ENCODE data around the gene LRRC2.

DNA sequence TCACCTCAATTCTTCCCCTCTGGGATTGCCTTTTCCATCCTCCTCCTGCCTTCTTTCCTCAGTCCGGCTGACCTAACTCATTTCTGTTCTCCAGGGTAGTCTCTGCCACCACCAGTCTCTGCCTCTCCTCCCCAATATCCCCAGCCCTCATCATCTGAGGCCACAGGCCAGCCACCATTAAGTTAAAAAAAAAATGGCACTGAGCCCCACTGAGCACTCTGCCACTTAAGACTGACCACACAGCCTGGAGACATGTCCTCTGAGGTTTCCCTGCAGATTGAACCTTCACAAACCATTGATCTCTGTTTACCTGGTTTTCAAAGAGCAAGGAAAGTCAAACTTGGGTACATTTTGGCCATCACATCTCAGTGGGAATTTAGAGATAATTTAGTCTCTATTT is 13.6 kb downstream of the LRRC2 start:
- TF ChIP-seq, protein P1, sequence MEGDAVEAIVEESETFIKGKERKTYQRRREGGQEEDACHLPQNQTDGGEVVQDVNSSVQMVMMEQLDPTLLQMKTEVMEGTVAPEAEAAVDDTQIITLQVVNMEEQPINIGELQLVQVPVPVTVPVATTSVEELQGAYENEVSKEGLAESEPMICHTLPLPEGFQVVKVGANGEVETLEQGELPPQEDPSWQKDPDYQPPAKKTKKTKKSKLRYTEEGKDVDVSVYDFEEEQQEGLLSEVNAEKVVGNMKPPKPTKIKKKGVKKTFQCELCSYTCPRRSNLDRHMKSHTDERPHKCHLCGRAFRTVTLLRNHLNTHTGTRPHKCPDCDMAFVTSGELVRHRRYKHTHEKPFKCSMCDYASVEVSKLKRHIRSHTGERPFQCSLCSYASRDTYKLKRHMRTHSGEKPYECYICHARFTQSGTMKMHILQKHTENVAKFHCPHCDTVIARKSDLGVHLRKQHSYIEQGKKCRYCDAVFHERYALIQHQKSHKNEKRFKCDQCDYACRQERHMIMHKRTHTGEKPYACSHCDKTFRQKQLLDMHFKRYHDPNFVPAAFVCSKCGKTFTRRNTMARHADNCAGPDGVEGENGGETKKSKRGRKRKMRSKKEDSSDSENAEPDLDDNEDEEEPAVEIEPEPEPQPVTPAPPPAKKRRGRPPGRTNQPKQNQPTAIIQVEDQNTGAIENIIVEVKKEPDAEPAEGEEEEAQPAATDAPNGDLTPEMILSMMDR (conservative IDR thresholded peaks at IDR 0.05; ENCODE audit: low read depth, low read length), result no peak
- TF ChIP-seq EZH2 (IDR thresholded peaks at IDR 0.05; ENCODE audit: low read length, unreplicated experiment), result no peak

Data from PC-3 (cell line).